Testis (tissue), 3 donors: ENCODE data around the gene PPP1R14D. TPM values are rescaled to one million over a fixed set of nuclear protein-coding genes. Genes with fewer than 3 reads are reported as not detected.

Source experiments
- DNase-seq: peaks from one replicate; pipeline ENCODE4 v3.0.0-alpha.2; 2019
- H3K27ac ChIP-seq, 2 donors: fragments of 200-600 bp; sonication (generic); one replicate each; pipeline ENCODE4 v1.5.1; 2019
- H3K27me3 ChIP-seq: fragments of 200-600 bp; sonication (generic); one replicate; pipeline ENCODE4 v1.5.1; 2019
- H3K36me3 ChIP-seq: fragments of 200-600 bp; sonication (generic); one replicate; pipeline ENCODE4 v1.5.1; 2017; ENCODE audit warnings: low read depth; ENCODE audit errors: missing control alignments
- H3K4me1 ChIP-seq: fragments of 200-600 bp; sonication (generic); one replicate; pipeline ENCODE4 v1.5.1; 2019
- H3K4me3 ChIP-seq, 2 donors: fragments of 200-600 bp; sonication (generic); one replicate each; pipeline ENCODE4 v1.5.1; 2017 to 2019
- H3K9me3 ChIP-seq: fragments of 200-600 bp; sonication (generic); one replicate; pipeline ENCODE4 v1.5.1; 2017
- CTCF ChIP-seq, 3 experiments: fragments of 450-650 bp in 2 of 3; fragments of 200-600 bp in 1 of 3; sonication (generic) in 1 of 3; IDR thresholded peaks; one replicate each; pipeline ENCODE4 v1.5.1; 2016 to 2019; ENCODE audit warnings: antibody characterized with exemption in 3 of 3, mild to moderate bottlenecking in 2 of 3, moderate library complexity in 1 of 3
- POLR2A ChIP-seq: fragments of 450-650 bp; IDR thresholded peaks from one replicate; pipeline ENCODE4 v1.6.1; 2017; ENCODE audit warnings: antibody characterized with exemption, mild to moderate bottlenecking, moderate library complexity
- WGBS, 2 donors: methylation state at CpG; one replicate each; pipeline ENCODE4 v1.1.5; 2018; 5-methylcytosine and 5-hydroxymethylcytosine counted together
- intact Hi-C: fragments of 100-400 bp; cut with DNase I; formaldehyde crosslinking; loops from one replicate; pipeline ENCODE4 v1.15.1; 2023; ENCODE audit warnings: low total_unique reads
- polyA plus RNA-seq: library from polyadenylated mRNA; stranded (reverse); fragments of 350-450 nt; fragmentation: Illumina TruSeq; extraction: RNeasy Lipid Tissue Mini Kit (QIAGEN cat#74804); gene quantifications from one replicate; pipeline ENCODE4 v1.2.3, GENCODE V29; 2014; ENCODE audit warnings: low read depth, low replicate concordance; ENCODE audit not compliant: insufficient read depth
- total RNA-seq, 2 donors: library from RNA; depleted of rRNA; stranded (reverse); fragments of >200 nt; gene quantifications; one replicate each; pipeline ENCODE4 v1.2.3, GENCODE V29; 2016

The PPP1R14D gene
- total and polyA plus RNA-seq, 3 donors from 2014 or later: 0.43 to 0.55 TPM; not detected in 1

GRCh38 chr15:40803076-40803475 lies 25.4 kb downstream of the PPP1R14D start:
- WGBS, 2 donors: 90 to 98% methylated on average over 2 of the region's 2 CpGs
- H3K27ac ChIP-seq: no peak overlapping the region
- no peak for DNase-seq
- H3K36me3 ChIP-seq: no peaks in the 10 kb centered on the region
- no peaks in the 10 kb centered on the region for H3K9me3 ChIP-seq
- intact Hi-C loops: no loop called here
- no peaks in the 10 kb centered on the region for H3K27me3 ChIP-seq
- peaks cover 4% of the 10 kb centered on the region for H3K4me1 ChIP-seq
- no peak overlapping the region for H3K4me3 ChIP-seq
- TF ChIP-seq POLR2A: no peak
- no peak for TF ChIP-seq CTCF (IDR thresholded peaks at IDR 0.05)

- H3K4me1 ChIP-seq: no peaks in the 10 kb centered on the region
- intact Hi-C loops: no loop called here
- 77 to 90% methylated on average over 3 of the region's 3 CpGs for WGBS, 2 donors
- no peaks in the 10 kb centered on the region for H3K9me3 ChIP-seq
- H3K36me3 ChIP-seq: no peaks in the 10 kb centered on the region
- no peak overlapping the region for H3K27ac ChIP-seq
- no peaks in the 10 kb centered on the region for H3K27me3 ChIP-seq
- TF ChIP-seq CTCF (IDR thresholded peaks at IDR 0.05) (no peak), POLR2A (no peak)
- DNase-seq: no peak
- H3K4me3 ChIP-seq: no peak overlapping the region
These were observed 29.0 kb downstream of the PPP1R14D start for GRCh38 chr15:40799523-40799922.

- no peak for TF ChIP-seq POLR2A
- TF ChIP-seq CTCF (IDR thresholded peaks at IDR 0.05): no peak
- no peaks in the 10 kb centered on the region for H3K27me3 ChIP-seq
- H3K4me3 ChIP-seq: no peak overlapping the region
- no peaks in the 10 kb centered on the region for H3K9me3 ChIP-seq
- intact Hi-C loops: no loop called here
- no peaks in the 10 kb centered on the region for H3K36me3 ChIP-seq
- H3K27ac ChIP-seq: no peak overlapping the region
- H3K4me1 ChIP-seq: no peaks in the 10 kb centered on the region
- 90 to 94% methylated on average over 5 of the region's 5 CpGs for WGBS, 2 donors
- DNase-seq: no peak
These were observed 32.0 kb downstream of the PPP1R14D start for GRCh38 chr15:40796512-40796911.

- no peaks in the 10 kb centered on the region for H3K36me3 ChIP-seq
- H3K9me3 ChIP-seq: no peaks in the 10 kb centered on the region
- WGBS, 2 donors: 87 to 88% methylated on average over 2 of the region's 2 CpGs
- no peak for DNase-seq
- TF ChIP-seq POLR2A: no peak
- TF ChIP-seq CTCF (IDR thresholded peaks at IDR 0.05): no peak
- H3K4me3 ChIP-seq: no peak overlapping the region
- H3K27ac ChIP-seq: no peak overlapping the region
- H3K4me1 ChIP-seq: no peaks in the 10 kb centered on the region
- H3K27me3 ChIP-seq: no peaks in the 10 kb centered on the region
- intact Hi-C loops: no loop called here
These were observed 32.5 kb downstream of the PPP1R14D start for GRCh38 chr15:40796041-40796440.

GRCh38 chr15:40793216-40793989 lies 35.1 kb downstream of the PPP1R14D start:
- peak; percentile 51 for DNase-seq
- Histone ChIP-seq H3K4me1 (no peaks in the 10 kb centered on the region), H3K27ac (no peak overlapping the region), H3K36me3 (no peaks in the 10 kb centered on the region), H3K4me3 (no peak overlapping the region), H3K9me3 (no peaks in the 10 kb centered on the region), H3K27me3 (no peaks in the 10 kb centered on the region)
- intact Hi-C loops: no loop called here
- no peak for TF ChIP-seq POLR2A
- TF ChIP-seq CTCF (IDR thresholded peaks at IDR 0.05): no peak
- 68 to 69% methylated on average over 9 of the region's 9 CpGs for WGBS, 2 donors
